ENCODE measurements around the gene TRAPPC2.

The TRAPPC2 gene

DNA sequence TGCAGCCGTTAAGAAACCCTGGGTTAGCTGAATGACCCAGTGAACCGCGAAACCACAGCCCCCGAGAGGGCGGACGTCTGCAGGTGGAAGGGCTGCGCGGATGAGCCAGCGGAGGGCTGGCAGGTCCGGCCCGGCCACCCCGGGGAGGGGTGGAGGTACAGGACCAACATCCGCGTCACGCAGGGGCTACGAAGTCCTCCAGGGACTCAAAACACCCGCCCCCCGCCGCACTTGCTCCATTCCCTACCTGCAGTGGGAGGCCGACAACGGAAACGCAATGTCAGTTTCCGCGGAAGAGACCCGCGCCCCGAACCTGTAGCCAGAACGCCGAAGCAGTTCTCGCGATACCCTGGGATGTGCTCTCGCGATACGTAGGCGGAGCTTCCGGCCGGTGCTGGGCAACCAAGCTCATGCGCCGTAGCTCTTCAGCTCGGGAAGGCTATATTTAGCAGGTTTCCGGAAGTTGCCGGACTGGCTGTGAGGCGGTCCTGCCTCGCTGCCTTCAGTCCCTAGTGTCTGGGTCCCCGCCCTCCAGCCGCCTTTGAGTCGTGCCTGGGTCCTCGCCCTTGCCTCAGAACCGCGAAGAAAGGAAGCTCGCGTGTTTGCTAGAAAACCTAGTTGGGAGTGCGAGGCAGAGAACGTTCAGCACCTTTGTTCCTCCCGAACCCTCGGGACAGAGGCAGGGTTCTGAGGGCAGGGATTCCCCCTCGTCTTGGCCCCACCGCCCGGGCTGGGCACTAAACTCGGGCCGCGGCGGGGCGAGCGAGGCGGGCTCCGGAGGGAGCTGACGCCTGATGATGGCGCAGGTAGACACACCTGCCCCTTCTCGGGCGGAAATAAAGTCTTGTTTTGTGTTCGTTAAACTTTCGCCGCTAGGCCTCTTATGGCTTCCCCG lies at the start of gene TRAPPC2, which contains the start of gene OFD1:
TSS of gene TRAPPC2 (minus strand) at position 343 of the 895 bp plus-strand sequence. CDS start 14,657 bp downstream, outside the sequence.
TSS of gene OFD1 (plus strand) at position 471 of the 895 bp plus-strand sequence. CDS start at position 795, 324 bp downstream.
- peak; percentile 90 for DNase-seq

DNA sequence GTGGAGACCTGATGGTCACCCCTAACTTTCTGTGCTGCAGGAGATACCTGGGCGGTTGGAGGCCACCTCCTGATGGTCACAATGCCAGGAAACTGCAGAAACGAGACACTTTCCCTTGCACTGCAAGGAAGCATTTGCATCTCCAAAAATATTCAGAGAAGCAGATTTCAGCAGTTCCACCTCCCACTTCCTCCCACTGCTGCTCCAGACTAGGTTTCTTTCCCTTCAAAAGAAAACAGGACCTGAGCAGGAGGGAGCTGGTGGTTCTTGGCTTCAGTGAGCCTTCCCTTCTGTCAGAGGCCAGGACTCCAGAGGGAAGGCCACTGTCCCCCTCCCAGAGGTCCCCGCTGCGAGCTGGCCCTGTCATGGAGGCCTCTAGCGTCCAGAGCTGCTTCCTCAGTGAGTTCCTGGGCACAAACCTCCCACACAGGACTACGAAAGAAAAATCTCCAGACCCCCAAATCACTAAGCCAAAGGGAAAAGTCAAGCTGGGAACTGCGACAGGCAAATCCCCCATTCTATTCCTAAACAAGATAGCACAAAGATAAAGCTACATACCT lies 46.5 kb upstream of the TRAPPC2 start:
- DNase-seq: no peak

DNA sequence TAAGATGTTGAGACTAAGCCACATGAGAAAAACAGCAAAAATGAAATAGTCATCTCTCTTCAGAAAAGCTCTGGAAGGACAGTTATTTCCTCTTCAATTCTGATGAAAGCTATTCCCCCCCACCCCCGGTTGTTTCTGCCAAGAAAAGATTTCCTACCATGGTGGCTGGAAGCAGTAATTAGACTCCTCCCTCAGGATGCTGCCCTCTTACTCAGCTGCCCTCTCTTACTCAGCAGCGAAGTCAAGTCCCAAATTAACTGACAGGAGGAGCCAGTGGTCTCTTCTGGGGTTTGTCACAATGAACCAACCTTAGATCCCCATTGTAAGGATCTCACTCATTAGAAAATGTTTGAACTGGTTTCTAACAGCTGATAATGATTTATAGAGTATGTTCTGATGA lies 44.5 kb upstream of the TRAPPC2 start:
- peak; percentile 5 for DNase-seq

DNA sequence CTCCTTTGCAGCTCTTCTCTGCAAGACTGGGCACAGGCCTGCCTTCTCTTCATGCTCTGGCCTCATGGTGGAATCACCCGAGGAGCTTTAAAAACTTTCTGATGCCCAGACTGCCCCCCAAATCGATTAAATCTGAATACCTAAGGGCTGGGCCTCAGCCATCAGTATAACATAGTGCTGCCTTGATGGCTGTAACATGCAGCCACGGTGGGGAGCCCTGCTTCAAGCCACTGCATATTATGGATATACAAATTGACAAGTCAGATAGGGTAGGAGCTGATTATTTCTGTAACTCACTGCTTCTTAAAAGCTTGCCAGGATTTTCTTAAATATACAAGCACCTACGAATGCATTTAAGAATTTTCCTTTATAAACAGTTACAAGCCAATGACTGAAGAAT lies 42.0 kb upstream of the TRAPPC2 start:
- no peak for DNase-seq

DNA sequence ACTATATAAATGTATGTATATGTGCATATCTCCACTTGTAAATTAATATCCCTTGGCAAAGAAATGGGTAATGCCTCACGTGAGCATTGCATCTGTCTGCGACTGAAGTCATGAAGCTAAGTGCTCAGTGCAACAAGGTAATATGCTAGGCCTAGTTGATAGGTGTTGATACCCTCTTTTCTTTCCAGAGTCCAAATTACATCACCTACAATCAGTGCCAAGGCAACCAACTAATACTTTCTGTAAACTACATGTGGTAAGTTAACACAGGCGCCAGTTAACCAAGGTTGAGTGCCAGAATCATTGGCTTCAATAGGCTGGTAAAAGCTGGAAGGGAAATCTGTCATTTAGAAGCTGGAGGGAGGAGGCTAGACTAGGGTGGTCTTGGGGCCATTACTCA lies 41.4 kb upstream of the TRAPPC2 start:
- no peak for DNase-seq

DNA sequence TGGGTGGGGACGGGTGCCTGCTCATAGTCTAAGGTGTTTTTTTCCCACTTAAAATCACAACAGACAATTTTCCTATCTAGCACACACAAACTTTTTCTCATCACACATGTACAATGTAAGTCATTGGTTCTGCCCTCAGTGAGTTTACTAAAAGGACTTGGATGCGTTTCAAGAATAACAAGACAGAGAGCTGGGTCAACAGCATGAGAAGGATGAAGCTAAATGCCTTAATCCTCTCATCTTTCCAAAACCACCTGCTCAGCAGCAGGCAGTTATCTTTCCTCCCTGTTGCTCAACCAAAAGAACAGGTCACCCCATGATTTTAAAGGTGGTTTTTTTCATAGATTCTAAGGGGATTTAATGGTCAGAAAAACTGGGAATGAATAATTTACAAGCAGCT lies 40.3 kb upstream of the TRAPPC2 start:
- no peak for DNase-seq

DNA sequence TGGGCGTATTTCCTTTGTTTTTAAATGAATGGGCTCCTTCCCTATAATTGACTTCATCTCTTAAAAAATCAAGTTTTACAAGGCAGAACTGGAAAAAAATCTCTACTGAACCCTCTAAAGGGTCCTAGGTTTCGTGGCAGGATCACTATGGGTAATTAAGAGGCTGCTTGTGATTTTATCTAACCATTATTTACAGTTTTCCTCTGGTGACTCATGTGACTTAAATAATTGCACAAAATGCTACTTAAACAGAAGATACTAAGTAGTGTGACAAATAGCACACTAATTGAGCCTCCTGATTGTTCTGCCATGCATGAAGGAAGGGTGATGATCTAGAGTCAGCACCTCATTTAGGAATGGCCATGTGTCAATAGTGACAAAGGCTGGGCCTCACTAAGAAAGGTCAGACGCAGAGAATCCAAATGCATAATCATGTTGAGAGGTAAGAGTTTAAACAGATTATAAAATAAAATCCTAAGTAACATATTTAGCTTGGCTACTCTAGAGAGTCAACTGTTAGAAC lies 35.7 kb upstream of the TRAPPC2 start:
- DNase-seq: no peak

DNA sequence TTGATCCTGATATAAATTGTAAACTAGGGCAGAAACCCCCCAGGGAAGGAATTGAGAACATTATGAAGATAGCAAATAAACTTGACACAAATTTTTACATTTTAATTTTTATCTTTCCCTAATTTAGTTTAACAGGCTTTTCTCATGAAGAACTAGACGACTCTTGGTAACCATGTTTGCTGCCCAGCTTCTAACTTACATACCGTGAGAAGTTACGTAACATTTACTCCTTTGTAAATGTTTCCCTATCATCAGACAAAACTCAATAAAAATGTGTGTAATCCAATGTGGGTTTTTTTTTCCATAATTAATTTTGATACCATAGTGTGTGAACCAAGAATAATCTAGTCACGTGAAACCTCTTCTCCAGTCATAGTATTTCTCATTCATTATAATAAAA lies 34.5 kb upstream of the TRAPPC2 start:
- DNase-seq: no peak

DNA sequence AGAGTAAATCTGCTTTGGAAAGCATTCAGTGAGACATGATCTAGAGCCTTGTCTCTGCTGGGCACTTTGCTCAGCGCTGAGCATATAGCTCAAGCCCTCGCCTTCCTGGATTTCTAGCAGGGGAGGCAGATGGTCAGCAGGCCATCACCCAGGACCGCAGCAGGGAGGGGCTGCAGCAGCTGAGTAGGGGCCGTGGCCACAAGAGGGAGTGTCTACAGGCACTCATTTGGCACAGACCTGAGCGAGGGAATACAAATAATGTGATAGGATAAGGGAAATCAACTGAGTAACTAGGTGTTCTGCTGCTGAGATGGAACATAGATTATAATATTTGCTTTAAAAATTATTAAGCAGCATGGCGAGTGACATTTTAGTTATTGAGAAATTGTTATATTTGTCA lies 30.3 kb upstream of the TRAPPC2 start:
- DNase-seq: no peak

DNA sequence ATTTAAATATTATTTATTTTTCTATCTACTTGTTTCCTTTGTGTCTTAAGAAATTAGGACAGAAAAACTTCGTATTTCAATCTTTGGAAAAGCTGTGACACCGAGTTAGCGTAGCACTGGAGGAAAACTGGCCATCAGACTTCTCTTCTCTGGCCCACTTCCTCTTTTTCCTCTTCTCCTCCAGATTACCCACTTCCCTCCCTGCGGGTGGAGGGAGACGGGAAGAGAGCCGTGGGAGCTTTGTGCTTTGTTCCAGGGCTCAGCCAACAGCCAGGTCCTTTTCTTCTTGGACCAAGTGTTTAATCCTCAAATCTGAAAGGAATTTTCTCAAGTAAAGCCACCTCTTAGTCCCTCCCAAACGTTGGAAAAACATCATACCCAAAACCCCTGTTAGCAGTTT lies 29.9 kb upstream of the TRAPPC2 start:
- no peak for DNase-seq

DNA sequence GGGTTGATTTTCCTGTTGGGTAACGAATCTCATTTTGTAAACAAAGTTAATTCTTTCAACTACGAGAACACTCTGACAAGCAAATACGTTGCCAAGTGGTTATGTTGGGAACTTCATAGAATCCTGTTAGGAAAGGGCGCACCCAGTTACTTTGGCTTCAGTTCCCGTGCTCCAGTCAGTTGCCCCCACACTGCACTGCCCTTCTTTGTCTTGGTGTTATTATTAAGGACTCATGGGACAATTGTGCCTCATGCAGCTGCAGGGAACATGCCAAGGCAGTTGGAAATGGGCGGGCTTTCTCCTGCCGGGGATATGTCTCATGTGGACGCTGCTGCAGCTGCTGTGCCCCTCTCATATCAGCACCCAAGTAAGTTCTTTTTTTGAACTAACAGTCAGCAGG lies 29.1 kb upstream of the TRAPPC2 start:
- DNase-seq: no peak

DNA sequence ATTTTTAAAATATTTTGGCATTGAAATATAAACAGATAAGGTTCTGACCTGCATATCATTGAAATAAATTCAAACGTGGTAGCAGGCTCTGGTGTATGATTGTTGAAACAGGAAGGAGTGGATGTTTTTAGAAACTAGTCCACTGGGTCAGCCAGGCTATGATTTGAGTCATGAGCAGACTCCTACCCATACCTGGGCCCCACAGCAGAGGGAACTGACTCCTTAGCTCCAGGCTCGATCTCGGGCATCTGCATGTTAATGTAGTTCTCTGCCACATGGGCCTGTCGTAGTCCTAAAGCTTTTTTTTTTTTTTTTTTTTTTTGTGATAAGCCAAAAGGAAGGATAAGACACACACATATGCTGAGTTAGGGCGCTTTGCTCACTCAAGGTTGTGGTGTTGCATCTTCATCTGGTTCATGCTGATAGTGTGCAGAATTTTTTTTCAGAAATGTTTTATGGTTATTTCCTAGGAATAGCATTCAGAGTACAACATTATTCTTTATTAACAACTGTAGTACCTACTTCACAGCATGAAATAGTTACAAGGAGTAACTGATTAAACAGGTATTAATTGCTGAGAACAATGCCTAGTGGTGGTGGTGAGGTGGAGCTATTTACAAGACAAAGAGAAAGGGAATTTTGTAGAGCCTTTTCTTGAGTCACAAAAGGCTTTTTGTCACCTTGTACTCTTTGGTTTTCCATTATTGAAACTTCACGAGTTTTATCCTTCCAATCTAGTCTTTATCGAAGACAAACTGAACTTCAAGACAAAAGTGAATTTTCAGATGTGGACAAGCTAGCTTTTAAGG lies 27.4 kb upstream of the TRAPPC2 start:
- DNase-seq: no peak

DNA sequence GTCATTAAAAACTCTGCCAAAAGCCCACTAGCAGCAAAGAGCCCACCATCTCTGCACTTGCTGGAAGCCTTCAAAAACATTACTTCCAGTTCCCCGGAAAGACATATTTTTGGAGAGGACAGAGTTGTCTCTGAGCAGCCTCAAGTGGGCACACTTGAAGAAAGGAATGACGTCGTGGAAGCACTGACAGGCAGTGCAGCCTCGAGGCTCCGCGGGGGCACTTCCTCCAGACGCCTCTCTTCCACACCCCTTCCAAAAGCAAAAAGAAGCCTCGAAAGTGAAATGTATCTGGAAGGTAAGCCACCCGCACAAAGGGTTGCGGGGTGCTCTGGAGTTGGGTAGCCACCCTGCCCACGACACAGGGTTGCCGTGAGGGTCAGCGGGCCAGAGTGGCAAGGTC lies 26.0 kb upstream of the TRAPPC2 start:
- DNase-seq: no peak

DNA sequence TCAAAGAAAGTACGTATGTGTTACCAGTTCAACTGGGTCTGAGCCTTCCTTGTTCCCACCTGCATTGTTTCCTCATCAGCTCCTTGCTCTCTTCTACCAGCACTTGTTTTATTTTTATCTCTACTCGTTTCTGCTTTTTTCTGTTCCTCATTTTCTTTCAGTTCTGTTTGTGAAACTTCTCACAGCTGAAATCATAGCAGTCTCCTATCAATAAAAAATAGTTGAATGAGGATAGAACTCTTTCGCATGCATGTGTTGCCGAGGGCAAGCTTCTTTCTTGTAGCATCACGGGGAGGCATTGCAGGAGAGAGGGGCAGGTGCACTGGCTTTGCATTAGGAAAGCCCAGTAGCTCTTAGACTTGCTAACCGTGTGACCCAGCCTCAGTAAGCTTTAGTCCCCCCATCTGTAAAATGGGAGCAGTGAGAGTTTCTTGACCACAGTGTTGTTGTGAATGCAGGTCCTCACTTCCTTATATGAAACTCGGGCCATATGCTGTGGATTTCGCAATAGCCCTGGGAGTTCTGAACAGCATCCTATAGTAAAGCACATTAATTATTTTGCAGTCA lies 24.8 kb upstream of the TRAPPC2 start:
- no peak for DNase-seq

DNA sequence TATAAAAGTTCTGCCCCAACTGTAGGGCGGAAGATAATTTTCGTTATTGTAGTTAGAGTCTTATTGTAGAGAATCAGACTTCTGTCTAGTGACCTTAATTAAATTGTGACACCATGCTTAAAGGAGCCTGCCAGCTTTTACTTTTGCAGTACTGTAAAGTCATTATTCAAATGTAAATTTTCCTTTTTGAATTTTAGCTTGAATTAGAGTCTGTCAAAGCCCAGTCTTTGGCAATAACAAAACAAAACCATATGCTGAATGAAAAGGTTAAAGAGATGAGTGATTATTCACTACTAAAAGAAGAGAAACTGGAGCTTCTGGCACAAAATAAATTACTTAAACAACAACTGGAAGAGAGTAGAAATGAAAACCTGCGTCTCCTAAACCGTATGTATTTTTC lies 22.0 kb upstream of the TRAPPC2 start:
- no peak for DNase-seq

DNA sequence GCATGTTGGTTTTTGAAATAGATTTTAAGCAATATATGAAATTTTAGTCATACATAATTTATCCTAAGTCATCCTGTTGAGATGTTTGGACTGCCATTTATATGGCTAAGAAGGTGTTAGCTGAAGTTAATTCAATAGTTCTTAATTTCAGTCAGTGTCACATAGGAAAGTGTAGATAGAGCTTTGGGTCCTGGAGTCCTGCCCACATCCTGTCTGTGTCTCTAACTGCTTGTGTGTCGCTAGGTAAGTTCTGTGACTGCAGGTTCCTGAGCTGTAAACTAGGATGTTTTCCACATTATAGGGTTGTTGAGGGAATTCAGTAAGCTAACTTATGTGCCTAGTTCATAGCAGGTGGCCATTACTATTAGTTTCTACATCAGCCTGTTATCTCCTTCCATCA lies 20.8 kb upstream of the TRAPPC2 start:
- no peak for DNase-seq

DNA sequence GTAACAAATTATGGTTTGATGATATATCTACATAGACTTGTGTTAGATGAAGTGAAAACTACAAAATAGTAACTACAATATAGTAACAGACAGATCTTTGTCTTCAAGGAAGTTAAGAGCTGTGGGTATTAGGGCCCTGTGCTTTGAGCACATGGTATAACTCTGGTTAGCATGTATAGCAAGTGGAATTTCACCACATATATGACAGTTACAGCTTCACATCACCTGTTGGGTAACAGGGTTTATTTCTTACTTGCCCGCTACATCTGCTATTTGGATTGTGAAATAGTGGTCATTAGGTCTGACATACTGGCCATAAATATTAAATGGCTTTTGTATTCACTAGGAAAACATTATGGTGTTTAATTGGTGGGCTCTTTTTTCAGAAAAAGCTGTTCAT lies 20.3 kb upstream of the TRAPPC2 start:
- no peak for DNase-seq

DNA sequence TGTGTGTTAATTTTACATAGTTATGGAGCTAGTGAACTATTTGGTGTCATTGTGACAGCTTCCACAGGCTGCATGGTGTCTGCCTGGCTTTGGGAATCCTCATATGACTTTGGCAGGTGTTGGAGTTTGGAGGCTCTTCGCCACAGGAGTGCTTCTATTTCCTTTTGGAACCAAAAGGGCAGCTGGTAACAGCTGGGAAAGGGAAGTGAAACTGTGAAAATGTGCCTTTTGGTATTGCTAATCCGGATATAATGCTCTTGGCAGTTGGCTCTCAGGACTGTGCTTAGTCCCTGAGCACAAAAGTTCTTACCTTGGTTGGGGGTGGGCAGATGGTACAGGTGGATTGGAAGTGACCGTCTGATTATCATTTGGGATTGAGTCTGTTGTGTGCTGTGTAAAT lies 18.2 kb upstream of the TRAPPC2 start:
- no peak for DNase-seq

DNA sequence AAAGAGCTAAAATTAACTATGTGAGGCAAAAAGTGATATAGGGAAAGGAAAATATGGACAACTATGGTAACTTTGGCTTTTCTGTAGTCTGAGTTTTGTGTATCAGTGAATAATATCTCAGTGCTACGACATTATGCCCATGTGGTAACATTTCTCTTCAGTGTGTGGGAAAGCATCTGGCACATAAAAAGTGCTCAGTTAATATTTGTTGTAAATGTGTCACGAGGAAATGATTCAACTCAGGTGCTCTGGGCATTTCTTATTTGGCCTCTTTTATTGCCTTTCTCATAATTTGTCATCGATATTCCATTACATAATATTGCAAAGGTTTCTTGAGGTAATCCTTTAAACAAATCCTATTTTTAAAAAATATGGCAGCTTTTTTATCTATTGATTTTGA lies 17.7 kb upstream of the TRAPPC2 start:
- no peak for DNase-seq

DNA sequence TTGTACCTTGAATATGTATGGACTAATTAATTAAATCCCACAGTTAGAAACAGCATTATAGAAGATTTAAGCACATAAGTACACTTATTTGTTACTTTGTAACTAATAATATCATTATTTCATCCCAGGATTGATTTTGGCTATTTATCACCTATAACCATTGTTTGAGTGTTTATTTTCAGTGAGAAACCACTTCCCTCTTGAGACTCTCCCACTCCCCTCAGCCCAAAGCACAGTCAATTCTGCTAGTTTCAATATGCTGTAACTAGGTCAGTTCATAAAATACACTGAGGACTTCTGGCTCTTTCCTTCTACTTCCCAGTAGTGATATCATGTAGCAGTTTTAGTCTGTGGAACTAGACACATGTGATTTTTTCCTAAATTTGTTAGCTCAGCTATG lies 16.4 kb upstream of the TRAPPC2 start:
- DNase-seq: no peak

DNA sequence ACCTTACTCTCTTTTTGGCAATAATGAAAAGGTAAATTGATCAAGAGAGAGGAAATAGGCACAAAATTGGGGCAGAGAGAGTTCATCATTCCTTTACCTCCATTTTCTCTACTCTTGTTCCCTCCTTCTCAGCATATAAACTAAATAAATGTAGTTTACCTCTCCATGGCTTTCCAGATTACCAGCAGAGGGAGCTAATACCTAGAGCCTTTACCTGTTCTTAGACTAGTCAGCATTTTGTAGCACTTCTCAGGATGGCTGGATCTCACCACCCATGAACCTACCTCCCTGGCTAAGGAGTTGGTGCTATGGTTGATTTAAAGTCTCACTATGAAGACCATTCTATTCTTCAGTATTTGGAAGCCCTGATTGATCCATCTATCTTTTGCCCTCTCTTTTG lies 15.8 kb upstream of the TRAPPC2 start:
- DNase-seq: no peak

DNA sequence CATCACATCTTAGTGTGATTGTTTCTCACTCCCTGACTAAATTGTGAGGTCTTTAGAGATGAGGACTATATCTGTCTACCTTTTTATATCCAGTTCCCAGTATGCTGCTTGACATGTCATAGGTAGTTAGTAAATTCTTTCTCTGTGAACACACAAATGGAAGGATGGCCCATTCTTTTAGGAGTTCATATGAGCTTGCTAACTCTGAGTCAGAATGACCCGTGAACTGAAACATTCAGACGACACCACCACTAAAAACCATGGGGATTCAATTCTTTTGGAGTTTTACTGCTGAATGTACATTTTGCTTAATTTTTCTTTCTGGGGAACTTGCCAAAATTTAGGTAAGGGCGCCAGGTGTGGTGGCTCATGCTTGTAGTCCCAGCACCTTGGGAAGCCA lies 14.1 kb upstream of the TRAPPC2 start:
- DNase-seq: no peak

DNA sequence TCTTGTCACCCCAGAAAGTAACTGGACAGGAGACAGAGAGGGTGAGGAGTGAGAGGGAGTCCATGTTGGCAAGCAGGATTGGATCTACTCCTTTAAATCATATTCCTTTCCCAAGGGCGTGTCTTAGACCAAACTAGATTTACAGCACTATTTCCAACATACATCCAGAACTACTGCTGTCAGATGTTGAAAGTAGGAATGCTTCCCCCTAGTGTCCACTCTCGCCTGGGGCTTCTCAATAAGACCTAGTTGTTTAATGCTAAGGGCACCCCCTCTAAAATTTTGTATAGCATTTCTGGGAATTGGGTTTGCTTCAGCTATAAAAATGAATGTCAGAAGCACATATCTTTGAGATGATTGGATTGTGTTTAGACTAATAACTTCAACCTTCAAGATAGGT lies 13.4 kb upstream of the TRAPPC2 start:
- peak; percentile 20 for DNase-seq
